Activated CD8-positive, alpha-beta T cell treated with anti-CD3 and anti-CD28 coated beads for 36 hours (primary cell): ENCODE measurements around the gene BTBD18. TPM values are rescaled to one million over a fixed set of nuclear protein-coding genes. Genes with fewer than 3 reads are reported as not detected.

Experiments
- ATAC-seq: fragments of 200-7000 bp; cut with Tn5 transposase; one replicate; pipeline ENCODE4 v1.10.0; 2021; ENCODE audit warnings: mild to moderate bottlenecking, moderate library complexity
- CTCF ChIA-PET: fragments of 350-600 bp; sonication (Branson Sonifier 250); formaldehyde crosslinking; loops from one replicate; lab custom pipeline; 2021; ENCODE audit warnings: antibody characterized with exemption; lab: Charles Lee
- POLR2A ChIA-PET: fragments of 350-600 bp; sonication (Branson Sonifier 250); formaldehyde crosslinking; loops from one replicate; lab custom pipeline; 2021; ENCODE audit warnings: antibody characterized with exemption; lab: Charles Lee
- DNase-seq: peaks from one replicate; pipeline ENCODE4 v3.0.0-alpha.2; 2020
- H3K27ac Mint-ChIP-seq: one replicate; pipeline ENCODE4 v1.8.0; 2021; ENCODE audit warnings: mild to moderate bottlenecking, mixed read lengths
- H3K27me3 Mint-ChIP-seq: one replicate; pipeline ENCODE4 v1.8.0; 2021; ENCODE audit warnings: mixed read lengths
- H3K36me3 Mint-ChIP-seq: one replicate; pipeline ENCODE4 v1.8.0; 2021; ENCODE audit warnings: low read depth, mixed read lengths
- H3K4me1 Mint-ChIP-seq: one replicate; pipeline ENCODE4 v1.8.0; 2021; ENCODE audit warnings: low read depth, mixed read lengths
- H3K4me3 Mint-ChIP-seq: one replicate; pipeline ENCODE4 v1.8.0; 2021; ENCODE audit warnings: mild to moderate bottlenecking, moderate library complexity, mixed read lengths
- H3K9me3 Mint-ChIP-seq: one replicate; pipeline ENCODE4 v1.8.0; 2021; ENCODE audit warnings: mixed read lengths
- CTCF ChIP-seq: fragments of 200-600 bp; IDR thresholded peaks from one replicate; pipeline ENCODE4 v1.8.0; 2022; ENCODE audit warnings: antibody characterized with exemption, mild to moderate bottlenecking
- intact Hi-C: fragments of 100-400 bp; cut with micrococcal nuclease; formaldehyde crosslinking; loops from one replicate; pipeline ENCODE4 v1.10.0; 2022
- total RNA-seq, 2 experiments: library from RNA; stranded (reverse); gene quantifications; one replicate each; pipeline ENCODE4 v1.2.3, GENCODE V29; 2021

BTBD18 gene
- total RNA-seq, 2 experiments from 2014 or later: not detected

DNA sequence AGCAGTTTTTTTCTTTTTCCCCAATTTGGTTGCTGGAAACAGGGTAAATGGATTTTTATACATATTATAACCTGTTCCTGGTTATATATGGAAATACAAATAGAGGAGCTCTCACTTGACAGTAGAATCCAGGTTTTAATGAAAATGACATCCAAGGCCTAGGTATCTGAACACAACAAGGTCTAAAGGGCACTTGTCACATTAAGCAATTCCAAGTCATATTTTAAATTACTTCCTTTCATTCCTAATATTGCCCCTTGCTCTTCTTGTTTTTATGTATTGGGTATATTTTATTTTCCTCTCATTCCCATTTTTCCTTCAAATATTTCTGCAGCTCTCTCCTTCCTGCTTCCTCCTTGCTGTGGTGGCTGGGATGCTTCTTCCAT lies 37.1 kb upstream of the BTBD18 start:
- intact Hi-C loops: no loop called here
- Mint-ChIP-seq H3K4me1 (peaks cover 30% of the 10 kb centered on the region), H3K27ac (no peak overlapping the region), H3K9me3 (no peaks in the 10 kb centered on the region), H3K27me3 (no peaks in the 10 kb centered on the region), H3K4me3 (no peak overlapping the region), H3K36me3 (peaks cover 4% of the 10 kb centered on the region)
- ATAC-seq: no peak
- ChIA-PET CTCF (interaction anchor here (2.5 kb wide), 1 partner anchor 12 kb away, joined by 13 read pairs; no protein-coding TSS in a partner anchor), POLR2A (no interaction called here)
- TF ChIP-seq CTCF: no peak
- DNase-seq: no peak

GRCh38 chr11:57787920-57788702 lies 36.5 kb upstream of the BTBD18 start:
- ATAC-seq: no peak
- Mint-ChIP-seq H3K27me3 (no peaks in the 10 kb centered on the region), H3K4me1 (peaks cover 24% of the 10 kb centered on the region), H3K27ac (no peak overlapping the region), H3K36me3 (peaks cover 4% of the 10 kb centered on the region), H3K9me3 (no peaks in the 10 kb centered on the region), H3K4me3 (no peak overlapping the region)
- no peak for DNase-seq
- TF ChIP-seq CTCF: no peak
- ChIA-PET POLR2A (interaction anchor here (0.7 kb wide), 1 partner anchor 391 kb away, joined by 3 read pairs; no protein-coding TSS in a partner anchor), CTCF (interaction anchor here (2.5 kb wide), 1 partner anchor 13 kb away, joined by 13 read pairs; no protein-coding TSS in a partner anchor)
- intact Hi-C loops: no loop called here

DNA sequence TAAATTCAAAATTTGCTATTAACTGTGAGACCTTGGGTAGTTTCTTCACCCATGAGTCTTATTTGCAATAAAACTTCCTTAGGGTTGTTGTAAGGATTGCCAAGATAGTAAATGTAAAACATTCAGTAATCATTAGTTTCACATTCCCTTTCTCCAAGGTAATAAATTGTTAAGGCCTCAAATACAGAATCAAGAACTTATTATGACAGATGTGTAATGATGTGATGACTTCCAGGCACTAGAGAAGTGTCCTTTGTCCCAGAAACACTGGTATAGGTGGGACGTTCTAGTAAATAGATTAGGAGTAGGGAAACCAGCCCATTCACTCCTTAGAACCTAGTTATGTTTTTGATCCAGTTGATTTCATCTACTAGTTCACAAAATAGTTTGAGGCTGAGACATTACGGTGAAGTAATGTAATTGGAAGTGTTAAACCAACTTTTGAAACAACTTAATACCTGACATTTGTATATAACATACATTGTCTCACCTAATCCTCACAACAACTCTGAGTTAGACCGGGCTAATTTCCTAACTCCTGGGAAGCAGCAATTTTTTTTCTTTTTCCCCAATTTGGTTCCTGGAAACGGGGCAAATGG lies 35.5 kb upstream of the BTBD18 start:
- H3K36me3 Mint-ChIP-seq: peaks cover 1% of the 10 kb centered on the region
- H3K4me3 Mint-ChIP-seq: no peak overlapping the region
- H3K9me3 Mint-ChIP-seq: no peaks in the 10 kb centered on the region
- ChIA-PET POLR2A (no interaction called here), CTCF (interaction anchor here (1.3 kb wide), 1 partner anchor 14 kb away, joined by 6 read pairs; no protein-coding TSS in a partner anchor)
- intact Hi-C loops: no loop called here
- peaks cover 19% of the 10 kb centered on the region for H3K4me1 Mint-ChIP-seq
- TF ChIP-seq CTCF: no peak
- H3K27me3 Mint-ChIP-seq: no peaks in the 10 kb centered on the region
- DNase-seq (no peak), ATAC-seq (no peak)
- H3K27ac Mint-ChIP-seq: no peak overlapping the region

DNA sequence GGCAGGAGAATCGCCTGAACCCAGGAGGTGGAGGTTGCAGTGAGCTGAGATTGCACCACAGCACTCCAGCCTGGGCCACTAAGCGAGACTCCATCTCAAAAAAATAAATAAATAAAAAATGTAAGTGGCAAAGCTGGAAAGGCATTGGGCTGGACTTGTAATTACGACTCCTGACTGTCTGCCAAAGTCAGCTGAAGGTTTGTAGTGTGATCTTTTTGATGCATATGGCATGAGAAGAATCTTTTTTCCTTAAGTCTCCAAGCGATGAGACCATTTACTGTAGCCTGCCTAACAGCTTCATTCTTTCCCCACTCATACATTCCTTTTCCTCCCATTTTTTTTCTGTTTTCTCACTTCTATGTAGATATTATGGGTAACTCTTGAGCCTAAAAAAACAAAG lies 34.8 kb upstream of the BTBD18 start:
- Mint-ChIP-seq H3K36me3 (no peaks in the 10 kb centered on the region), H3K27me3 (no peaks in the 10 kb centered on the region), H3K9me3 (no peaks in the 10 kb centered on the region), H3K4me3 (no peak overlapping the region), H3K27ac (no peak overlapping the region), H3K4me1 (peaks cover 19% of the 10 kb centered on the region)
- ATAC-seq (no peak), DNase-seq (no peak)
- POLR2A ChIA-PET: no interaction called here
- CTCF ChIA-PET: interaction anchor here (1.3 kb wide), 1 partner anchor 14 kb away, joined by 6 read pairs; no protein-coding TSS in a partner anchor
- TF ChIP-seq CTCF: no peak
- intact Hi-C loops: no loop called here

DNA sequence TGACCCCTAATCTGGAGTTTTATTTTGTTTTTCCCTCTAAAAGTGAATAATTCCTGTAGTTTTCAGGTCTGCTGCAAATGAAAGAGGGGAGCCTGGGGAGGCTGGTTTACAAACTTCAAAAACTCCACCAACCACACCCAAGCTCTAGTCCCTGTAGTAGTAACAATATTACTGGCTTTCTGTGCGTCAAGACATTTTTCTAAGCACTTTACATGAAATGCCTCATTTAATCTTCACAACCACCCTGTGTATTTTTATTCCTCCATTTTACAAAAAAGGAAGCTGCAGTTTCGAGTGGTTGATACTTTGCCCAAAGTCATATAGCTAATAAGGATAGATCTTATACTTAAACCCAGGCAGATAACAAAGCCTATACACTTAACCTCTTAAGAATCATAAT lies 33.5 kb upstream of the BTBD18 start:
- Mint-ChIP-seq H3K4me3 (no peak overlapping the region), H3K4me1 (peaks cover 17% of the 10 kb centered on the region), H3K36me3 (no peaks in the 10 kb centered on the region), H3K27me3 (no peaks in the 10 kb centered on the region), H3K9me3 (no peaks in the 10 kb centered on the region), H3K27ac (no peak overlapping the region)
- no peak for ATAC-seq
- POLR2A ChIA-PET: interaction anchor here (0.6 kb wide), 1 partner anchor 1903 kb away, joined by 4 read pairs; no protein-coding TSS in a partner anchor
- intact Hi-C loops: no loop called here
- TF ChIP-seq CTCF: no peak
- no peak for DNase-seq
- CTCF ChIA-PET: interaction anchor here (1.1 to 1.9 kb wide), 3 partner anchors 16 to 38 kb away, joined by 3 to 11 read pairs (median 3); no protein-coding TSS in a partner anchor
